HFF-Myc (cell line): ENCODE data around the gene C5orf63.
"Not testable (repeated sequence)": the region's sequence is repeated elsewhere in the genome, so short reads cannot be mapped to it uniquely, and the experiment has no call there.

Experiments
- DNase-seq: peaks from one replicate; pipeline ENCODE4 v3.0.0-alpha.2; 2011; ENCODE audit warnings: low read depth; ENCODE audit errors: extremely low read depth
- H3K4me3 ChIP-seq: replicated peaks from 2 replicates; pipeline ENCODE4 v1.5.1; 2011; ENCODE audit warnings: low read depth, mild to moderate bottlenecking, control low read depth, low read length
- TF ChIP-seq, protein P1 (sequence below): IDR thresholded peaks from 2 replicates; pipeline ENCODE4 v1.5.1; 2012; ENCODE audit warnings: mild to moderate bottlenecking, low read depth, low read length, control low read depth; ENCODE audit errors: missing control alignments

The C5orf63 gene

DNA sequence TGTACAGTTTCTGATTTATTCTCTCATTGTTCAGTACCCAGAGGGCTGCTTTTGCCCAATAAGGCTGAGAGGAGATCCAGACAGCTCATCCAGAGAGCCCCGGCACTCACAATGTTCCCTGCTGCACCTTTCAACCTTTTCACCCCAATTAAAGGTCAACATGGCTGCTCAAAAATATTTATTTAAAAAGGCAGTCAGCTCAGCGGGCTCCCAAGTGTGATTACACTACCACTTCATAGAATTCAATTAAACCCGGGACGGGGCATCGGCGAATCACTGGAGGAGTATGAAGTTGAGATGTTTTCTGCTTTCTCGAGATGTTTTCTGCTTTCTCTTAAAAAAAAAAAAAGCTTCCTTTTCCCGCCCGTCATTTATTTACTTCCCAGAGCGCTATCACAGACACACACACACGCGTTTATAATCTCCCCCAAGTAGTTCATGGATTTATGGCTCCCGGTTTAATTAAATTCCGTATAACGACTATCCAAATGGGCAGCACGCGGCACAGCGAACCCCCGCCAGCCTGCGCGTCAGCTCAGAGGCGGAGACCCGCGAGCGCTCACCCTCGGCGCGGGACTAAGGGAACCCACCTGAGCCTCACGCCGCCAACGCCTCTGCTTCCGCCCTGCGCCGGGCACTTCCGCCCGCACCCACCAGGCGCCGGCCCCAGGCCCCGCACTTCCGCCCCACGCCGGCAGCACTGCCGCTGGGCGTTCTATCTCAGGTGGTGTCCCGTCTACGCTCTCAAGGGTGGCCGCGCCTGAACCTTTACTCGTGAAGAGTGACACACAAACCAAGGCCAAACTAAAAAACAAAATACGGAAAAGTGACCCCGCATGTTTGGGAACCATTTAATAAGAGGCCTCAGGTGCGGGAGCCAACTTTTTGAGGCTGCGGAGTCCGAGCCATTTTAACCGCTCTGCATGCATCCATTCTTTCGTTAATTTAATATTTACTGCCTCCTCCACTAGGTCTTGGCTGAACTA, at the start of gene C5orf63:
TSS of gene C5orf63 (minus strand) at position 642 of the 986 bp plus-strand sequence. CDS start 14,507 bp downstream, outside the sequence.
- DNase-seq = no peak
- TF ChIP-seq, protein P1, sequence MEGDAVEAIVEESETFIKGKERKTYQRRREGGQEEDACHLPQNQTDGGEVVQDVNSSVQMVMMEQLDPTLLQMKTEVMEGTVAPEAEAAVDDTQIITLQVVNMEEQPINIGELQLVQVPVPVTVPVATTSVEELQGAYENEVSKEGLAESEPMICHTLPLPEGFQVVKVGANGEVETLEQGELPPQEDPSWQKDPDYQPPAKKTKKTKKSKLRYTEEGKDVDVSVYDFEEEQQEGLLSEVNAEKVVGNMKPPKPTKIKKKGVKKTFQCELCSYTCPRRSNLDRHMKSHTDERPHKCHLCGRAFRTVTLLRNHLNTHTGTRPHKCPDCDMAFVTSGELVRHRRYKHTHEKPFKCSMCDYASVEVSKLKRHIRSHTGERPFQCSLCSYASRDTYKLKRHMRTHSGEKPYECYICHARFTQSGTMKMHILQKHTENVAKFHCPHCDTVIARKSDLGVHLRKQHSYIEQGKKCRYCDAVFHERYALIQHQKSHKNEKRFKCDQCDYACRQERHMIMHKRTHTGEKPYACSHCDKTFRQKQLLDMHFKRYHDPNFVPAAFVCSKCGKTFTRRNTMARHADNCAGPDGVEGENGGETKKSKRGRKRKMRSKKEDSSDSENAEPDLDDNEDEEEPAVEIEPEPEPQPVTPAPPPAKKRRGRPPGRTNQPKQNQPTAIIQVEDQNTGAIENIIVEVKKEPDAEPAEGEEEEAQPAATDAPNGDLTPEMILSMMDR = no peak
- H3K4me3 ChIP-seq = peak within 1 kb of the TSS; percentile 57

- TF ChIP-seq, protein P1 = no peak
- DNase-seq = no peak
- H3K4me3 ChIP-seq = no peak overlapping the region
These were observed 39.1 kb upstream of the C5orf63 start for GRCh38 chr5:127112347-127112864.

DNA sequence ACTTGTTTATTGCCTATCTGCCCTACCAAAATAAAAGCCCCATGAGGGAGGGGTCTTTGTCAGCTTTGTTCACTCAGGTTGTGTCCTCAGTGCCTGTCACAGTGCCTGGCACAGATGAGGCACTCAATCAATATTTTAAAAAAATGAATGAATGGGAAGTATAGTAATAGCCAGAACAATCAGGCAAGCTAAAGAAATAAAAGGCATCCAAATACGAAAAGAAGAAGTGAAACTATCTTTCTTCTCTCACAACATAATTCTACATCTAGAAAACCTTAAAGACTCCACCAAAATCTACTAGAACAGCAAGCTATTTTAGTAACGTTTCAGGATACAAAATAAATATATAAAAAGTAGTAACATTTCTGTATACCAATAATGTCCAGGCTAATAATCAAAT, 37.8 kb upstream of the C5orf63 start:
- no peak overlapping the region for H3K4me3 ChIP-seq
- TF ChIP-seq, protein P1 = no peak
- no peak for DNase-seq

- DNase-seq, H3K4me3 ChIP-seq: not testable (repeated sequence)
These were observed 35.4 kb upstream of the C5orf63 start for GRCh38 chr5:127108624-127109260.

DNA sequence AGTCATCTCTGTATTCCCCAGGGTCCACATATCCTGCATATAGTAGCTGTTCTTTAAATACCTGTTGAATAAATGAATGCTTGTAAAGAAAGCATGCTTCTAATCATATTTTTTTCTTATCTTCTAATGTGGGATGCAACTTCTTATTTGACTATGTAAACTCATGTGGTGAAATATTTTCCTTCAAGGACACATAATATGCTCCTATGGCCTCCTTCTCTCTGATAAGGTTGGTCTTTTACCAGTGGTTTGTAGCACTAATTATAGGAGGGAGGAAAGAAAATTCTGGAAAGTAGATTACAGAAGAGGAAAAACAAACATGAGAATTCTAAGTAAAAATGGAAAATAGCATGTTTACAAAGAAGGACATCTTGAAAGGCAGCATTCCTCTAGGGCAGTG, 28.6 kb upstream of the C5orf63 start:
- DNase-seq = no peak
- TF ChIP-seq, protein P1 = no peak
- H3K4me3 ChIP-seq = no peak overlapping the region

DNA sequence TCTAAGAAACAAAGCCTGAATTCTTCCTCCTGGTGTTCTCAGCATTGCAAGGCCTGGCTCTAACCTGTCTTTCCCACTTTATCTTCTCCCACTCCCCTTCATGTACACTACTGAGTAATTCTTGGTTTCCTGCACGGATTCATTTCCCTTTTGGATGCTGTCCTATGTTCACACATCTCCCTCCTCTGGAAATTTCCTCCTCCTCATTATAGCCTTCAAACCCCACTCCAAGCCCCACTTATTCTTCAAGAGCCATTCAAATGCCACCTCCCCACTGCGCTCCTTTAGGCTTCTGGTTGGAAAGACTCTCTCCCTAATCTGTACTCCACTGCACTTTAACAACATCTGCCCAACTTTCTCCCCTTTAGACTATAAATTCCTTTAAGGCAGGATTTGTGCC, 28.2 kb upstream of the C5orf63 start:
- no peak for DNase-seq
- no peak overlapping the region for H3K4me3 ChIP-seq
- TF ChIP-seq, protein P1 = no peak

DNA sequence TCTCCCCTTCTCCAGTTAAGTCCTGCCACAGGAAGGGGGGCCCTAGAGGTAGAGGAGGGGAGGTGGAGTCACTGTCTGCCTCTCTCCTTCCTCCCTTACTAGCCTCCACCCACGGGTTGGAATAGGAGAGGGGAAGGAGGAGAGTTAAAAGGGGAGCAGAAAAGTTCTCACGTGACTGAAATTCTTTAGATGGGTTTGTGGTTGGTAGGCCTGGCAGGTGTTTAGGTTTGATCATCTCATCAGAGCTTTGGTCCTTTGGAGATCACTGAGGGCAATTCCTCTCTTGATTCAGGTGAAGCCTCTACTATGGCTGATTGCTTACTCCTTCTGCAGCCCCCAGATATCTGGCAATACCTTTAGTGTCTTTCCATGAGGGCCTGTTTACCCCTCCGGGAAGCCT, 24.9 kb upstream of the C5orf63 start:
- DNase-seq = no peak
- no peak overlapping the region for H3K4me3 ChIP-seq
- TF ChIP-seq, protein P1 = no peak
